ENCODE results near the gene HSD17B13. TPM values are rescaled to one million over a fixed set of nuclear protein-coding genes. Genes with fewer than 3 reads are reported as not detected.

The HSD17B13 gene
- total RNA-seq, 1 experiment from 2014 or later = 0.13 TPM

DNA sequence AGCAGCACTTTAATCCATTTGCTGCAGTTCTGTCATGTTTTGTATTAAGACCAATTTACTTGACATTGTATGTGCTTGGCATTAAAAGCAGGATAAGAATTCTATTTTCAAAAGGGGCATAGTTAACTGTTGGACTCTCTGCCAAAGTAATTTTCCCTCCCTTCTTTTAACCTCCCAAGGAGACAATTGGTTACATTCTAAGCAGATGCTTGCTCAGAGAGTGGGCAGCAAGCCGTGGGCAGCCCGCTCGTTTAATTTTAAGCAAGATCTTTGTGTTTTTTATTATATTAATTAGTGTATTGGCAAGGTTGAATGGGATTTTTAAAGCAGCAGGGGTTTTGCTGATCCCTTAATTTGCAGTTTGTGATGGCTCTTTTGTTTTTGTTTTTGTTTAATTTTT lies 65.2 kb downstream of the HSD17B13 start:
- CTCF ChIA-PET = no interaction called here
- no peak for TF ChIP-seq POLR2AphosphoS5 (IDR thresholded peaks at IDR 0.05; ENCODE audit: low read depth, low read length)
- TF ChIP-seq TCF7L2 (IDR thresholded peaks at IDR 0.05; ENCODE audit: low read depth, low read length) = no peak
- TF ChIP-seq, protein P1, sequence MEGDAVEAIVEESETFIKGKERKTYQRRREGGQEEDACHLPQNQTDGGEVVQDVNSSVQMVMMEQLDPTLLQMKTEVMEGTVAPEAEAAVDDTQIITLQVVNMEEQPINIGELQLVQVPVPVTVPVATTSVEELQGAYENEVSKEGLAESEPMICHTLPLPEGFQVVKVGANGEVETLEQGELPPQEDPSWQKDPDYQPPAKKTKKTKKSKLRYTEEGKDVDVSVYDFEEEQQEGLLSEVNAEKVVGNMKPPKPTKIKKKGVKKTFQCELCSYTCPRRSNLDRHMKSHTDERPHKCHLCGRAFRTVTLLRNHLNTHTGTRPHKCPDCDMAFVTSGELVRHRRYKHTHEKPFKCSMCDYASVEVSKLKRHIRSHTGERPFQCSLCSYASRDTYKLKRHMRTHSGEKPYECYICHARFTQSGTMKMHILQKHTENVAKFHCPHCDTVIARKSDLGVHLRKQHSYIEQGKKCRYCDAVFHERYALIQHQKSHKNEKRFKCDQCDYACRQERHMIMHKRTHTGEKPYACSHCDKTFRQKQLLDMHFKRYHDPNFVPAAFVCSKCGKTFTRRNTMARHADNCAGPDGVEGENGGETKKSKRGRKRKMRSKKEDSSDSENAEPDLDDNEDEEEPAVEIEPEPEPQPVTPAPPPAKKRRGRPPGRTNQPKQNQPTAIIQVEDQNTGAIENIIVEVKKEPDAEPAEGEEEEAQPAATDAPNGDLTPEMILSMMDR (IDR thresholded peaks at IDR 0.05) = no peak
- no peak for TF ChIP-seq REST (IDR thresholded peaks at IDR 0.05; ENCODE audit: insufficient read depth in 1 of 2, low read depth in 2 of 2, low read length in 1 of 2)
- no peak for TF ChIP-seq SIN3A (IDR thresholded peaks at IDR 0.05; ENCODE audit: borderline replicate concordance, insufficient read depth, low read depth, low read length)
- Histone ChIP-seq H3K9me3 (ENCODE audit: control insufficient read depth, insufficient read depth, low read depth, low read length) (no peaks in the 10 kb centered on the region), H3K27me3 (ENCODE audit: control insufficient read depth, insufficient read depth, low read length) (no peaks in the 10 kb centered on the region), H3K4me1 (ENCODE audit: control insufficient read depth, insufficient read depth, low read length) (no peaks in the 10 kb centered on the region), H3K36me3 (ENCODE audit: control insufficient read depth, insufficient read depth, low read length) (no peaks in the 10 kb centered on the region), H3K27ac (ENCODE audit: low read length) (no peak overlapping the region), H3K4me3 (ENCODE audit: low read depth in 2 of 2, low read length in 2 of 2) (no peak overlapping the region)
- POLR2A ChIA-PET = no interaction called here
- intact Hi-C loops (cut with micrococcal nuclease; ENCODE audit: unreplicated experiment) = no loop called here
- in situ Hi-C loops (cut with HindIII; ENCODE audit: low pct_unique_long_range_greater_than_20kb, low sequenced_read_pairs) = no loop called here
- no peak for DNase-seq (ENCODE audit: low read depth, low spot score)
- BruUV-seq (replicated peaks) = no TSS peak
- no peak for ATAC-seq

- Histone ChIP-seq H3K4me3 (ENCODE audit: low read depth in 2 of 2, low read length in 2 of 2) (no peak overlapping the region), H3K27me3 (ENCODE audit: control insufficient read depth, insufficient read depth, low read length) (no peaks in the 10 kb centered on the region), H3K4me1 (ENCODE audit: control insufficient read depth, insufficient read depth, low read length) (no peaks in the 10 kb centered on the region), H3K9me3 (ENCODE audit: control insufficient read depth, insufficient read depth, low read depth, low read length) (no peaks in the 10 kb centered on the region), H3K36me3 (ENCODE audit: control insufficient read depth, insufficient read depth, low read length) (no peaks in the 10 kb centered on the region), H3K27ac (ENCODE audit: low read length) (no peak overlapping the region)
- BruUV-seq (replicated peaks) = no TSS peak
- in situ Hi-C loops (cut with HindIII; ENCODE audit: low pct_unique_long_range_greater_than_20kb, low sequenced_read_pairs) = no loop called here
- ChIA-PET CTCF (no interaction called here), POLR2A (no interaction called here)
- no peak for ATAC-seq
- TF ChIP-seq POLR2AphosphoS5 (IDR thresholded peaks at IDR 0.05; ENCODE audit: low read depth, low read length) (no peak), REST (IDR thresholded peaks at IDR 0.05; ENCODE audit: insufficient read depth in 1 of 2, low read depth in 2 of 2, low read length in 1 of 2) (no peak), TCF7L2 (IDR thresholded peaks at IDR 0.05; ENCODE audit: low read depth, low read length) (no peak), SIN3A (IDR thresholded peaks at IDR 0.05; ENCODE audit: borderline replicate concordance, insufficient read depth, low read depth, low read length) (no peak)
- TF ChIP-seq, protein P1 (IDR thresholded peaks at IDR 0.05) = no peak
- DNase-seq (ENCODE audit: low read depth, low spot score) = no peak
- intact Hi-C loops (cut with micrococcal nuclease; ENCODE audit: unreplicated experiment) = no loop called here
These were observed 66.9 kb downstream of the HSD17B13 start for GRCh38 chr4:87255755-87256154.

Small RNA genes lying within 50 kb of the gene (microRNA-seq; reads per million reads assigned to microRNA genes)
- gene MIR5705 (ENCODE audit: unreplicated experiment) = not detected

Other genes with a start within 250 kb of the HSD17B13 start
- gene KLHL8, start 102.3 kb downstream of the HSD17B13 start, total RNA-seq (2021; ENCODE audit: unreplicated experiment) = 9.0 TPM
- 34.9 TPM for gene HSD17B11, start 68.3 kb upstream of the HSD17B13 start, total RNA-seq (2021; ENCODE audit: unreplicated experiment)
- 21.7 TPM for gene NUDT9, start 99.7 kb upstream of the HSD17B13 start, total RNA-seq (2021; ENCODE audit: unreplicated experiment)
- gene SPARCL1, start 206.5 kb upstream of the HSD17B13 start, total RNA-seq (2021; ENCODE audit: unreplicated experiment) = 0.57 TPM